Vagina (tissue), 2 donors: ENCODE results near the gene ZFY.
"Not testable (repeated sequence)": the region's sequence is repeated elsewhere in the genome, so short reads cannot be mapped to it uniquely, and the experiment has no call there.

Source experiments
- POLR2A ChIP-seq, 2 donors: fragments of 450-650 bp; IDR thresholded peaks; one replicate each; pipeline ENCODE4 v1.6.1; 2017; ENCODE audit warnings: antibody characterized with exemption in 2 of 2, mild to moderate bottlenecking in 2 of 2, moderate library complexity in 2 of 2
- TF ChIP-seq, protein P1 (sequence below), 3 experiments: fragments of 450-650 bp in 2 of 3; fragments of 200-600 bp in 1 of 3; sonication (generic) in 1 of 3; IDR thresholded peaks; one replicate each; pipeline ENCODE4 v1.5.1; 2017 to 2019; ENCODE audit warnings: antibody characterized with exemption in 3 of 3, mild to moderate bottlenecking in 2 of 3, moderate library complexity in 2 of 3

DNA sequence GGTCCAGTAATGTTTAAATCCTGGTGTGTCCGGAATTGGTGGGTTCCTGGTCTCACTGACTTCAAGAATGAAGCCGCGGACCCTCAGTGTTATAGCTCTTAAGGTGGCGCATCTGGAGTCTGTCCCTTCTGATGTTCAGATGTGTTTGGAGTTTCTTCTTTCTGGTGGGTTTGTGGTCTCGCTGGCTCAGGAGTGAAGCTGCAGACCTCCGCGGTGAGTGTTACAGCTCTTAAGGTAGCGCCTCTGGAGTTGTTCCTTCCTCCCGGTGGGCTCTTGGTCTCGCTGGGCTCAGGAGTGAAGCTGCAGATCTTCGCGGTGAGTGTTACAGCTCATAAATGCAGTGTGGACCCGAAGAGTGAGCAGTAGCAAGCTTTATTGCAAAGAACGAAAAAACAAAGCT lies 62.2 kb downstream of the ZFY start:
- TF ChIP-seq, protein P1, sequence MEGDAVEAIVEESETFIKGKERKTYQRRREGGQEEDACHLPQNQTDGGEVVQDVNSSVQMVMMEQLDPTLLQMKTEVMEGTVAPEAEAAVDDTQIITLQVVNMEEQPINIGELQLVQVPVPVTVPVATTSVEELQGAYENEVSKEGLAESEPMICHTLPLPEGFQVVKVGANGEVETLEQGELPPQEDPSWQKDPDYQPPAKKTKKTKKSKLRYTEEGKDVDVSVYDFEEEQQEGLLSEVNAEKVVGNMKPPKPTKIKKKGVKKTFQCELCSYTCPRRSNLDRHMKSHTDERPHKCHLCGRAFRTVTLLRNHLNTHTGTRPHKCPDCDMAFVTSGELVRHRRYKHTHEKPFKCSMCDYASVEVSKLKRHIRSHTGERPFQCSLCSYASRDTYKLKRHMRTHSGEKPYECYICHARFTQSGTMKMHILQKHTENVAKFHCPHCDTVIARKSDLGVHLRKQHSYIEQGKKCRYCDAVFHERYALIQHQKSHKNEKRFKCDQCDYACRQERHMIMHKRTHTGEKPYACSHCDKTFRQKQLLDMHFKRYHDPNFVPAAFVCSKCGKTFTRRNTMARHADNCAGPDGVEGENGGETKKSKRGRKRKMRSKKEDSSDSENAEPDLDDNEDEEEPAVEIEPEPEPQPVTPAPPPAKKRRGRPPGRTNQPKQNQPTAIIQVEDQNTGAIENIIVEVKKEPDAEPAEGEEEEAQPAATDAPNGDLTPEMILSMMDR (IDR thresholded peaks at IDR 0.05) = not testable (repeated sequence)
- TF ChIP-seq POLR2A (IDR thresholded peaks at IDR 0.05) = not testable (repeated sequence)
